ENCODE data around the gene HOXA7. TPM values are rescaled to one million over a fixed set of nuclear protein-coding genes. Genes with fewer than 3 reads are reported as not detected.

The HOXA7 gene
- total RNA-seq, 3 donors from 2014 or later = 4.6 to 8.8 (median 6.2) TPM

DNA sequence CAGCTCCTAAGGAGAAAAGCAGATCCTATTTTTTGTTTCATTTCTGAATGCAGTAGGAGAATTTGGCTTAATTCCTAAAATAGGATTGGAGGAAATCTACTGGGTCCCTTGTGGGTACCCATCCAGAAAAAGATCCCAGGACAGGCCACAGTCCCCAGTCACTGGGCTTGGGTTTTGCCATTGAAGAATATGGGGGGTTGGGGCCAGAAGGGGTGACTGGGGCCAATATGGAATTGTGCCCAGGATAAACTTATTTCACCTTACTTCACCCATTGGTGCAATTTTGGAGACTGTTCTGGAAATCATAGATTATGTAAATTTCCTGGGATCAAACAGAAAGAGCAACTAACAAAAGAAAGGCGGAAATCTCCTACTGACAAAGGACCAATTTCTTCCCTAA, 18.0 kb downstream of the HOXA7 start:
- peaks cover 0 to 6% of the 10 kb centered on the region in 2 donors for H3K4me1 ChIP-seq
- H3K36me3 ChIP-seq = no peaks in the 10 kb centered on the region
- peak in 1 of 2 donors; percentile 16 for DNase-seq (ENCODE audit: low spot score in 2 of 2)
- H3K27ac ChIP-seq = peak overlapping the region; percentile 95 to 96
- TF ChIP-seq, protein P1, sequence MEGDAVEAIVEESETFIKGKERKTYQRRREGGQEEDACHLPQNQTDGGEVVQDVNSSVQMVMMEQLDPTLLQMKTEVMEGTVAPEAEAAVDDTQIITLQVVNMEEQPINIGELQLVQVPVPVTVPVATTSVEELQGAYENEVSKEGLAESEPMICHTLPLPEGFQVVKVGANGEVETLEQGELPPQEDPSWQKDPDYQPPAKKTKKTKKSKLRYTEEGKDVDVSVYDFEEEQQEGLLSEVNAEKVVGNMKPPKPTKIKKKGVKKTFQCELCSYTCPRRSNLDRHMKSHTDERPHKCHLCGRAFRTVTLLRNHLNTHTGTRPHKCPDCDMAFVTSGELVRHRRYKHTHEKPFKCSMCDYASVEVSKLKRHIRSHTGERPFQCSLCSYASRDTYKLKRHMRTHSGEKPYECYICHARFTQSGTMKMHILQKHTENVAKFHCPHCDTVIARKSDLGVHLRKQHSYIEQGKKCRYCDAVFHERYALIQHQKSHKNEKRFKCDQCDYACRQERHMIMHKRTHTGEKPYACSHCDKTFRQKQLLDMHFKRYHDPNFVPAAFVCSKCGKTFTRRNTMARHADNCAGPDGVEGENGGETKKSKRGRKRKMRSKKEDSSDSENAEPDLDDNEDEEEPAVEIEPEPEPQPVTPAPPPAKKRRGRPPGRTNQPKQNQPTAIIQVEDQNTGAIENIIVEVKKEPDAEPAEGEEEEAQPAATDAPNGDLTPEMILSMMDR (IDR thresholded peaks at IDR 0.05) = no peak
- TF ChIP-seq POLR2A (IDR thresholded peaks at IDR 0.05) (no peak), POLR2AphosphoS5 (IDR thresholded peaks at IDR 0.05) (no peak)
- H3K9me3 ChIP-seq = no peaks in the 10 kb centered on the region
- peak overlapping the region in 2 of 3 donors; percentile 75 to 80 for H3K4me3 ChIP-seq
- intact Hi-C loops (cut with DNase I; ENCODE audit: low total_unique reads) = no loop called here
- no peaks in the 10 kb centered on the region for H3K27me3 ChIP-seq

DNA sequence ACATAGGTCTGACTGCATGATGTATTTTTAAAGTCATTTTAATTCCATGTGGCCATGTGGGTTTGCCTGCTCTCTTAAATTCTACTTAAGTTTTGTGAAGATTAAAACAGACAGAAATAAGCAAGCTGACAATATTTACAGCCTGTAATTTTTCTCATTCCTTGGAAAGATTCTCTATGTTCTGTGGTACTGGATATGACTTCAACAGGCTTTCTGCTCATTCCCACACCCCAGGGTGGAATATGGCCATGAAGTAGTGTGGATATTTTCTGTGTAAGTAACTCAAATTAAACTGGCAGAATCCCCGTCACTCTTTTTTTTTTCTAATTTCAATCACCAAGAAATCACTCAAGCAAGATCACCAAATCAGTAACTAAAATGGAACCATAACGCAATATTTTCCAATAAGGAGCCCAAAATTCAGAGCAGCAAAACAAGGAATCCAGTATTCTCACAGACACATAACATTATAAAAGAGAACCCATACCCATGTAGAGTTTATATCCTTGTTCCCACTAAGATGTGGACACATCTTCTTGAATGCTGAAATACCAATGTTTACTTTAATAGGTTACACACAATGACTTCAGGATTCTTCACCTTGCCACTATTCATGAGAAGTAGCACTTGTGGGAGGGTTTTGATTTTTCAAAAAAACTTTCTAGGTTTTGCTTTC, 18.7 kb downstream of the HOXA7 start:
- DNase-seq (ENCODE audit: low spot score in 2 of 2) = peak in 1 of 2 donors; percentile 10
- Histone ChIP-seq H3K9me3 (no peaks in the 10 kb centered on the region), H3K36me3 (no peaks in the 10 kb centered on the region), H3K4me3 (peak overlapping the region in 2 of 3 donors; percentile 75 to 80), H3K4me1 (peaks cover 0 to 6% of the 10 kb centered on the region in 2 donors), H3K27me3 (no peaks in the 10 kb centered on the region), H3K27ac (peak overlapping the region; percentile 95 to 96)
- TF ChIP-seq, protein P1 (IDR thresholded peaks at IDR 0.05) = no peak
- TF ChIP-seq POLR2AphosphoS5 (IDR thresholded peaks at IDR 0.05) = no peak
- no peak for TF ChIP-seq POLR2A (IDR thresholded peaks at IDR 0.05)
- intact Hi-C loops (cut with DNase I; ENCODE audit: low total_unique reads) = no loop called here

DNA sequence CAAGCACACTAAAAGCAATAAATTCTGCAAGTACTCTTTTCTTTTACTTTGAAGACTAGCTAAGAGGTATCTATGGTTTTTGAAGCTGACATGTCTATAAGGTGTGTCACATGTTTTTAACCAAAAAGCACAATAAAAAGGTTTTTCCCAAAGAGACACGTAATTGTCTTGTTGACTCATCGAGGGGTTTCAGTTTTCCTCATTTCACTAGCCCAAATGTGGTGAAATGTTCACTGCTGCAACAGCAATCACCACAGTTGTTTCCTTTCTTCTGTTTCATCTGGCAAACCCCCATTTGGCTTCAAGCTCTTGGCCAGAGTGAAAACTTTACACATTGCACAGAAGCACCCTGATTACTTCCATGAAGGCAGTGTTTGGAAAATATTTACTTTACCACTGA, 22.1 kb downstream of the HOXA7 start:
- Histone ChIP-seq H3K9me3 (no peaks in the 10 kb centered on the region), H3K4me1 (peaks cover 5 to 6% of the 10 kb centered on the region in 2 donors), H3K36me3 (no peaks in the 10 kb centered on the region), H3K27ac (peak overlapping the region; percentile 82 to 96), H3K27me3 (no peaks in the 10 kb centered on the region), H3K4me3 (peak overlapping the region in 1 of 3 donors; percentile 22)
- peak in 1 of 2 donors; percentile 41 for DNase-seq (ENCODE audit: low spot score in 2 of 2)
- intact Hi-C loops (cut with DNase I; ENCODE audit: low total_unique reads) = loop anchor here (5.0 kb wide), 1 partner anchor 1032 kb away; no protein-coding TSS in a partner anchor
- TF ChIP-seq, protein P1 (IDR thresholded peaks at IDR 0.05) = no peak
- peak in 2 of 3 donors; percentile 10 to 23 for TF ChIP-seq POLR2AphosphoS5 (IDR thresholded peaks at IDR 0.05)

DNA sequence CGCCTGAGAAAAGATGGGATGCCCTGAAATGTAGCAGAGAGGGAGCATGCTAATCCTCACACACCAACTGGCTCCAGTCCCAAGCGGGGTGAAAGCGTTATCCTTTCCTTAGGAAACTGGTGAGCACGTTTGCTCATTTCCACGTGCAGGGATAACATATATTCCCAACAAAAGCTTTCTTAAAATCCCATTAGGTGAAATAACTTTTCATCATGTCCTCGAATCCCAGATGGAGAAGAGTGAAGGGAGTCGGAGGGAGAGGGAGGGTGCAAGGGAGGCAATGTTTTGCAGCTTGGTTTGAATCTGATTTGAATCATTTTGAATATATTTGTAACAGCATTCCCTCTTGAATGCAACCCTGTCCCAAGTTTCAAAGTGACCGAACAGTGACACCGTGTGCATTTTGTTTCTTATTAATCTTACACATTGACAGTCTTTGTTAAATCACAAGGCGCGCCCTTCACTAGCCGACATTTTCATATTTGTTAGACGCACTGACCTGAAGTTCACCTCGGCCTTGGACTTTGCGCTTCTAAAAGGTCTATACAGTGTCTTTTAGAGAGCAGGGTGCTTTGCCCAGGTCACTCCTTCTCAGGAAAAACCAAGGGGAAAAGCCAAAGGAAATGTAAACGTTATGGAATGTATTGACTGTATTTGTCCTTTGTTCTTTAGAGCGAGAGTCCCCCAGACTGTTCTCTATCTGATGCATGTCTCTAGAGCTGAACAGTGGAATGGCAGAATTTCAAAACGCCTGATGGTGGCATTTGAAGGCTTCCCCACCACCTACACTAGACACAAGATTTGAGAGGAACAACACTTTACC, 22.9 kb downstream of the HOXA7 start:
- no peaks in the 10 kb centered on the region for H3K9me3 ChIP-seq
- H3K4me1 ChIP-seq = peaks cover 5 to 6% of the 10 kb centered on the region in 2 donors
- H3K4me3 ChIP-seq = peak overlapping the region in 1 of 3 donors; percentile 22
- peak in 1 of 2 donors; percentile 17 for DNase-seq (ENCODE audit: low spot score in 2 of 2)
- H3K36me3 ChIP-seq = no peaks in the 10 kb centered on the region
- intact Hi-C loops (cut with DNase I; ENCODE audit: low total_unique reads) = loop anchor here (5.0 kb wide), 1 partner anchor 1031 kb away; no protein-coding TSS in a partner anchor
- no peaks in the 10 kb centered on the region for H3K27me3 ChIP-seq
- TF ChIP-seq POLR2AphosphoS5 (IDR thresholded peaks at IDR 0.05) = no peak
- TF ChIP-seq, protein P1 (IDR thresholded peaks at IDR 0.05) = no peak
- no peak for TF ChIP-seq POLR2A (IDR thresholded peaks at IDR 0.05)
- H3K27ac ChIP-seq = peak overlapping the region; percentile 82 to 96
